ENCODE measurements around the gene RGS6.

RGS6 gene

GRCh38 chr14:72177251-72177650, 245.0 kb downstream of the RGS6 start:
- H3K4me1 ChIP-seq (ENCODE audit: control insufficient read depth in 1 of 2, insufficient read depth in 1 of 2, low read depth in 1 of 2, low read length in 1 of 2): no peaks in the 10 kb centered on the region
- no peaks in the 10 kb centered on the region for H3K27me3 ChIP-seq
- no peak overlapping the region for H3K27ac ChIP-seq
- TF ChIP-seq, protein P1, sequence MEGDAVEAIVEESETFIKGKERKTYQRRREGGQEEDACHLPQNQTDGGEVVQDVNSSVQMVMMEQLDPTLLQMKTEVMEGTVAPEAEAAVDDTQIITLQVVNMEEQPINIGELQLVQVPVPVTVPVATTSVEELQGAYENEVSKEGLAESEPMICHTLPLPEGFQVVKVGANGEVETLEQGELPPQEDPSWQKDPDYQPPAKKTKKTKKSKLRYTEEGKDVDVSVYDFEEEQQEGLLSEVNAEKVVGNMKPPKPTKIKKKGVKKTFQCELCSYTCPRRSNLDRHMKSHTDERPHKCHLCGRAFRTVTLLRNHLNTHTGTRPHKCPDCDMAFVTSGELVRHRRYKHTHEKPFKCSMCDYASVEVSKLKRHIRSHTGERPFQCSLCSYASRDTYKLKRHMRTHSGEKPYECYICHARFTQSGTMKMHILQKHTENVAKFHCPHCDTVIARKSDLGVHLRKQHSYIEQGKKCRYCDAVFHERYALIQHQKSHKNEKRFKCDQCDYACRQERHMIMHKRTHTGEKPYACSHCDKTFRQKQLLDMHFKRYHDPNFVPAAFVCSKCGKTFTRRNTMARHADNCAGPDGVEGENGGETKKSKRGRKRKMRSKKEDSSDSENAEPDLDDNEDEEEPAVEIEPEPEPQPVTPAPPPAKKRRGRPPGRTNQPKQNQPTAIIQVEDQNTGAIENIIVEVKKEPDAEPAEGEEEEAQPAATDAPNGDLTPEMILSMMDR (IDR thresholded peaks at IDR 0.05): no peak
- no peaks in the 10 kb centered on the region for H3K36me3 ChIP-seq
- H3K9me3 ChIP-seq: no peaks in the 10 kb centered on the region
- H3K4me3 ChIP-seq (ENCODE audit: low read depth in 1 of 2, low read length in 1 of 2): no peak overlapping the region

GRCh38 chr14:72178517-72178916, 246.3 kb downstream of the RGS6 start:
- H3K4me1 ChIP-seq (ENCODE audit: control insufficient read depth in 1 of 2, insufficient read depth in 1 of 2, low read depth in 1 of 2, low read length in 1 of 2): no peaks in the 10 kb centered on the region
- TF ChIP-seq, protein P1 (IDR thresholded peaks at IDR 0.05): no peak
- no peaks in the 10 kb centered on the region for H3K9me3 ChIP-seq
- no peaks in the 10 kb centered on the region for H3K36me3 ChIP-seq
- no peaks in the 10 kb centered on the region for H3K27me3 ChIP-seq
- H3K4me3 ChIP-seq (ENCODE audit: low read depth in 1 of 2, low read length in 1 of 2): no peak overlapping the region
- H3K27ac ChIP-seq: no peak overlapping the region

GRCh38 chr14:72182708-72183432, 250.6 kb downstream of the RGS6 start:
- Histone ChIP-seq H3K9me3 (no peaks in the 10 kb centered on the region), H3K4me3 (ENCODE audit: low read depth in 1 of 2, low read length in 1 of 2) (no peak overlapping the region), H3K27ac (no peak overlapping the region), H3K27me3 (no peaks in the 10 kb centered on the region), H3K36me3 (no peaks in the 10 kb centered on the region), H3K4me1 (ENCODE audit: control insufficient read depth in 1 of 2, insufficient read depth in 1 of 2, low read depth in 1 of 2, low read length in 1 of 2) (no peaks in the 10 kb centered on the region)
- TF ChIP-seq, protein P1 (IDR thresholded peaks at IDR 0.05): no peak

DNA sequence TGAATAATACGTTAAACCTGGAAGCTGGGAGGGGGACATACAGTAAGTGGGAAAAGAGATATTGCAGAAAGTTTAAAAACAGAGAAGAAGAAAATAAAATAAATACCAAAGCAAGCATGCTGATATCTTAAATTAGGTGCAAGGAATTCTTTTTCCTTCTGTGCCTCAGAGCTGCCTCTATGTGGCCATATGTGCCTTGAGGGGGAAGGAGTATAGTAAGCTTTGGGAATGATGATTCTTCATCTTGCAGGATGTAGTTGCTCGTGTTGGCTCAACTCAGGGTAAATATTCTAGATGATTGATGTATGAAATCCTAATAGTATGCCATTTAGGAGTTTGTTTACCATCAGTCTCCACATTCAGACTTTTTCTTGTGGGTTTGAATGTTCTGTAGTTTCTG, 251.4 kb downstream of the RGS6 start:
- Histone ChIP-seq H3K36me3 (no peaks in the 10 kb centered on the region), H3K27me3 (no peaks in the 10 kb centered on the region), H3K4me1 (ENCODE audit: control insufficient read depth in 1 of 2, insufficient read depth in 1 of 2, low read depth in 1 of 2, low read length in 1 of 2) (no peaks in the 10 kb centered on the region), H3K27ac (no peak overlapping the region), H3K9me3 (no peaks in the 10 kb centered on the region), H3K4me3 (ENCODE audit: low read depth in 1 of 2, low read length in 1 of 2) (no peak overlapping the region)
- TF ChIP-seq, protein P1 (IDR thresholded peaks at IDR 0.05): no peak

GRCh38 chr14:72186523-72186922, 254.3 kb downstream of the RGS6 start:
- no peak overlapping the region for H3K27ac ChIP-seq
- TF ChIP-seq, protein P1 (IDR thresholded peaks at IDR 0.05): no peak
- no peaks in the 10 kb centered on the region for H3K27me3 ChIP-seq
- no peaks in the 10 kb centered on the region for H3K4me1 ChIP-seq (ENCODE audit: control insufficient read depth in 1 of 2, insufficient read depth in 1 of 2, low read depth in 1 of 2, low read length in 1 of 2)
- no peaks in the 10 kb centered on the region for H3K9me3 ChIP-seq
- H3K36me3 ChIP-seq: no peaks in the 10 kb centered on the region
- no peak overlapping the region for H3K4me3 ChIP-seq (ENCODE audit: low read depth in 1 of 2, low read length in 1 of 2)

Measured in neutrophil (primary cell).